Stimulated activated CD4-positive, alpha-beta T cell treated with anti-CD3 and anti-CD28 coated beads, Interleukin-2, amount 100 ng/mL, for 4 hours (primary cell): ENCODE results near the gene CTU1.

ENCODE experiments used
- DNase-seq: peaks from one replicate; pipeline ENCODE4 v3.0.0-alpha.2; 2020; ENCODE audit warnings: low read depth

The CTU1 gene

GRCh38 chr19:51082611-51083010, 25.6 kb downstream of the CTU1 start, which contains the start of gene KLK14:
KLK14 (minus strand) TSS chr19:51082887; CDS start chr19:51082614, 273 bp downstream.
- no peak for DNase-seq

GRCh38 chr19:51081476-51081875, 26.7 kb downstream of the CTU1 start:
- no peak for DNase-seq

- DNase-seq, result no peak
These were observed 28.6 kb downstream of the CTU1 start for GRCh38 chr19:51079481-51080110.

DNA sequence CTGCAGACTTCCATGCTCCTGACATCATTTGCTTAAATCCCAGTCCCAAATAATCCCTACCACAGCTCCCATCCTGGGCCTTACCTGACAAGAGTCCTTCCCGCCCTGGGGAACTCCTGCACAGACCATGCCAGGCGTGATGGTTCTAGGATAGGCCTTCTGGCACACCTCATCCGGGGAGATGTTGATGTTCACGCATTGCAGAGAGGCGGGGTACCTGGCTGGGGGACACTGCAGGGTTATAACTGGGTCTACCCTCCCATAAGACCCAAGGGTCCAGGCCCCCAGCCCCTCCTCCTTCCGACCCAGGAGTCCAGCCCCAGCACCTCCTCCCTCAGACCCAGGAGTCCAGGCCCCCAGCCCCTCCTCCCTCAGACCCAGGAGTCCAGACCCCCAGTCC, 29.5 kb downstream of the CTU1 start:
- DNase-seq, result no peak

DNA sequence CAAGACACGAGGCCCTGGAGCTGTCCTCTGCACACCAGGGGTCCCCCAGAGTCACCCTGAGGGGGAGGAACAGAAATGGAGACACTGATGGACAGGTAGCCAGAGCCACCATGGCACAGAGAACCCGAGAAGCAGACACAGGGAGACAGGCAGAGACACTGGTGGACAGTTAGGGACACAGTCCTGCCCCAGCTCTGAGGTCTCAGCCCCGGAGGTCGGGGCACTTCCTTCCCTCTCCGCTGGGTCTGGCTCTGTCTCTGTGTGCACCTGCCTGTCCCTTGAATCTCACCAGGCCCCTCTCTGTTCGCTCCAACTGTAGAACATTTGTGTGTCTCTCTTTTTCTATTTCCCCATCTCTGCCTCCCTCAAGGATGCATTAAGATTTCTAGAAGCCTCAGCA, 30.1 kb downstream of the CTU1 start:
- DNase-seq, result no peak

GRCh38 chr19:51076631-51077213, 31.5 kb downstream of the CTU1 start:
- no peak for DNase-seq

DNA sequence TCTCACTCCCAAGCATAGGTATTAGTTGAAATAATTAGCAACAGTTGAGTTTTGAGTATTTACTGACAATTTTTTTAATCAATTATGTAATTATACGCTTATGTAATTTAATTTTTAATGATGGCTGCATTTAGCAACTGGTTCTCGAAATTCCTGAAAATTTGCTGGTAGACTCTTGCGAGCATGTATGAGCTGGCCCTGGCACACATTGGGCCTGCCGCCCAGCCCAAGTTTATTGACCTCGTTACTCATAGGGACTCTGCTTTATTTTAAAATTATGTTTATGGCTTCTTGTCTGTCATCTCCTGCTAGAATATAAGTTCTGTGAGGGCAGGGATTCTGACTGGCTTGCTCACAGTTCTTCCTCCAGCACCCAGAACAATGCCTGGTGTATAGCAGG, 32.2 kb downstream of the CTU1 start:
- DNase-seq, result no peak

DNA sequence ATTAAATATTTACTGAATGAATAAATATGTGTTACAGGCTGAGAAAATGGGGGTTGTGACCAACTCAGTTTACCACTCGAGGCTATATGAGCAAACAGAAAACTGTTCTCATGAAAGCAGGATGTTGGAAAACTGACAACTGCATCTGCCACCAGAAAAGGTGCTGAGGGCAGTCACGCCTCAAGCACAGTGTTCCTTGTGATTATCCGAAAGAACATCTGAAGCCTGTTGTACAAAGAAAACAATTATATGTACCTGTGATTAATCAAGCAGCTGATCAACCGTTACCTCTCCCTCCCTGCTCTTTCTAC, 37.2 kb downstream of the CTU1 start:
- no peak for DNase-seq

- no peak for DNase-seq
These were observed 37.7 kb downstream of the CTU1 start for GRCh38 chr19:51070334-51071094.

- DNase-seq, result no peak
These were observed 41.6 kb downstream of the CTU1 start for GRCh38 chr19:51066393-51067186.

GRCh38 chr19:51065221-51065960, 42.8 kb downstream of the CTU1 start:
- no peak for DNase-seq

- DNase-seq, result no peak
These were observed 43.5 kb downstream of the CTU1 start, which contains the start of gene KLK13 for GRCh38 chr19:51064534-51065220. KLK13 (minus strand) TSS chr19:51065092; CDS start chr19:51065067, 25 bp downstream.

DNA sequence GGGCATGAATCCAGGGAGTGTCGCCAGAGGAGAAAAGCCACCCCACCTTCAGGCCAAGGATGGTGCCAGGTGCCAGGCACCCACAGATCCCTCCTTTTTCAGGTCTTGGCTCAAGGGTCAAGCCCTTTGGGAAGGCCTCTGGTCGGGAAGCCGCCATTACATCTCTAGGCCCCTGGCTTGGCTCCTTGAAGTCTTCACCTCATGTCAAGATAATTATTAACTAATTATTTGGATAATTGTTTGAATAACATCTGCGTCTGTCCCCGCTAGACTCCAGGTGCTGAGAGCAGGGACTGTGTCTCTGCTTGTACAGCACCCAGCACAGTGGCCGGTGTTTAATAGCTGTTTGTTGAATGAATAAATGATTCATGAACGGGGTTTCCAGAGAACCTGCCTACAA, 44.5 kb downstream of the CTU1 start:
- DNase-seq, result no peak

DNA sequence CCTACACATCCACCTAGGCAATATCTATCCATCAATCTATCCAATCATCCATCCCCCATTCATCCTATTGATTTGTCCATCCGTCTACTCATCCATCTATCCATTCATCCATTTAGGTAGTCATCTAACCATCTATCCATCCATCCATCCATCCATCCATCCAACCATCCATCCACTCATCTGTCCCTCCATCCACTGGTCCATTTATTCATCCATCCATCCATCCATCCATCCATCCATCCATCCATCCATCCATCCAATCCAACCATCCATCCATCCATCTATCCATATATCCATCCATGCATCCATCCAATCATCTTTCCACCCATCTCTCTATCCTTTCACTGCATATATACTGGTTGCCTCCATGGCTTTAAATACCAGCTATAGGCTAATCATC, 47.2 kb downstream of the CTU1 start:
- no peak for DNase-seq

GRCh38 chr19:51060336-51060735, 47.9 kb downstream of the CTU1 start:
- DNase-seq, result no peak

- no peak for DNase-seq
These were observed 48.5 kb downstream of the CTU1 start for GRCh38 chr19:51059715-51060114.

DNA sequence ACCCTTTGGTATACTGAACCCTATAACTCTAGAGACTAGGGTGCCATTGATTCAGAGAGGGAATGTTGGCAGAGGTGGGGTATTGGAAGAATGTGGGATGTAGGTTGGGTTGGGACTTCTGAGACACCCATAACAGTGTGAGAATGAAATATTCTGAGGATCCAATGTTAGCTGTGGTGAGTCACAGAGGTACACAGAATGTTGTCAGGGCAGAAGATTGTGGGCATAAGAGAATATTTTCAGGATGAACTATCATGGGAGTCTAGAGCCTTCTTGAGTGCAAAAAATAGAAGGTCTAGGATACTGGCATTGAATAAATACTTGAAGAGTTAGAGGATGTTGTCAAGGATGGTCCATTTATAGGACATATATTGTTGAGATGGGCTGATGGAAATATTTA, 52.3 kb downstream of the CTU1 start:
- no peak for DNase-seq
